CD4-positive, alpha-beta T cell treated with Interleukin-10 for 1 hour (primary cell): ENCODE data around the gene ALDH2.
A peak's percentile ranks its signal among the peaks of the same experiment; 100 is the strongest.
"Not testable (repeated sequence)": the region's sequence is repeated elsewhere in the genome, so short reads cannot be mapped to it uniquely, and the experiment has no call there.

Experiments
- DNase-seq: peaks from one replicate; pipeline ENCODE4 v3.0.0-alpha.2; 2020

ALDH2 gene

GRCh38 chr12:111759991-111760390, 6.7 kb upstream of the ALDH2 start:
- no peak for DNase-seq

GRCh38 chr12:111761099-111761498, 5.6 kb upstream of the ALDH2 start:
- no peak for DNase-seq

- DNase-seq, result no peak
Measured at GRCh38 chr12:111761706-111762105, 5.0 kb upstream of the ALDH2 start.

GRCh38 chr12:111763552-111763951, 3.2 kb upstream of the ALDH2 start:
- not testable (repeated sequence) for DNase-seq

GRCh38 chr12:111764120-111764821, 2.5 kb upstream of the ALDH2 start:
- DNase-seq, result no peak

GRCh38 chr12:111767362-111768158, 827 bp downstream of the ALDH2 start:
- DNase-seq, result no peak

- DNase-seq, result no peak
Measured at GRCh38 chr12:111768159-111768895, 1.6 kb downstream of the ALDH2 start.

GRCh38 chr12:111769599-111769998, 2.9 kb downstream of the ALDH2 start:
- no peak for DNase-seq

- DNase-seq, result peak; percentile 19
Measured at GRCh38 chr12:111773801-111774551, 7.2 kb downstream of the ALDH2 start.

- DNase-seq, result peak; percentile 36
Measured at GRCh38 chr12:111775205-111776193, 8.8 kb downstream of the ALDH2 start.

- DNase-seq, result no peak
Measured at GRCh38 chr12:111776836-111777344, 10.2 kb downstream of the ALDH2 start.

GRCh38 chr12:111777345-111778045, 10.8 kb downstream of the ALDH2 start:
- no peak for DNase-seq

GRCh38 chr12:111780166-111780565, 13.4 kb downstream of the ALDH2 start:
- DNase-seq, result no peak

GRCh38 chr12:111780615-111781014, 13.9 kb downstream of the ALDH2 start:
- no peak for DNase-seq

- no peak for DNase-seq
Measured at GRCh38 chr12:111781085-111781658, 14.4 kb downstream of the ALDH2 start.

- DNase-seq, result no peak
Measured at GRCh38 chr12:111783046-111783445, 16.3 kb downstream of the ALDH2 start.

- DNase-seq, result no peak
Measured at GRCh38 chr12:111784953-111785352, 18.2 kb downstream of the ALDH2 start.

- no peak for DNase-seq
Measured at GRCh38 chr12:111785651-111786050, 18.9 kb downstream of the ALDH2 start.

GRCh38 chr12:111788178-111788654, 21.5 kb downstream of the ALDH2 start:
- no peak for DNase-seq

- no peak for DNase-seq
Measured at GRCh38 chr12:111789779-111790178, 23.0 kb downstream of the ALDH2 start.
